OCI-M1 (cell line): ENCODE measurements around the gene BZW2.

Experiments used
- DNase-seq: peaks from one replicate; lab custom pipeline; 2025; lab: John Stamatoyannopoulos, UW

The BZW2 gene

GRCh38 chr7:16645593-16646471 lies at the start of gene BZW2, which contains the start of gene ANKMY2:
Gene BZW2 (plus strand): TSS chr7:16646181. CDS start chr7:16665444, 19,263 bp downstream.
Gene ANKMY2 (minus strand): TSS chr7:16645754. CDS start chr7:16645573, 181 bp downstream.
- DNase-seq = peak; percentile 94

DNA sequence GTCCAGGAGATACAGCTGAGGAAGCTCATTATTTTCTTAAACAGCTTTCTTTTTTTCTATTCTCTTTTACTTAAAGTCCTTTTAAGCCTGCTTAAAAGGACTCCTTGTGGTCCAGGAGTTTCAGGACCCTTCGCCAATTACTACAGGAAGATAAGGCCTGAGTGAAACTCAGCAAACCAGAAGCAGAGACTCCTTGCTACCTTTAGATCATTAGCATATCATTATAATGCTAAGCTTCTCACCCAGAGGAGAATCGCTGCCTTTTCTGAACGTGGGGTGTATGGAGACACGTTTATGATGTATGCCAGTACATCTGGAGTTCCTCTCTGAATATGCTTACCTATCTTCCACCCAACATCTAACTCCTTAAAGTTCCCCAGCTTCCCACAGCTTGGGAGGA lies 48.0 kb upstream of the BZW2 start:
- no peak for DNase-seq

GRCh38 chr7:16599860-16600259 lies 46.1 kb upstream of the BZW2 start:
- DNase-seq = no peak

DNA sequence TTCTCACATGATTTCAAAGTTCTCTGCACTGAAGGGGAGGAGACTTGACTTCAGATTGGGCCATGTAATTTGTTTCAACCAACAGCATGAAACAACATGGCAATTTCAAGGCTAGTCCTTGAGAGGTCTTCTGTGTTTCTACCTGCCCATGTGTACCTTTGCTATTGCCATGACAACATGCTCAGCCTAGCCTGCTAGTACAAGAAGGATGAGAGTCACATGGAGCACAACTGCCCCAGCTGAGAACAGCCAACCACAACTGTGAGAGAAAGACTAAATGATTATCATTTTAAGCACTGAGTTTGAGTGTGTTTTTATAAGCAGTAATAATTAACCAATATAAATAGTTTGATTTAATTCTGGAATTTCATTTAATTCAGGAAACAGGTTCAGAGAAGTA lies 42.3 kb upstream of the BZW2 start:
- no peak for DNase-seq

DNA sequence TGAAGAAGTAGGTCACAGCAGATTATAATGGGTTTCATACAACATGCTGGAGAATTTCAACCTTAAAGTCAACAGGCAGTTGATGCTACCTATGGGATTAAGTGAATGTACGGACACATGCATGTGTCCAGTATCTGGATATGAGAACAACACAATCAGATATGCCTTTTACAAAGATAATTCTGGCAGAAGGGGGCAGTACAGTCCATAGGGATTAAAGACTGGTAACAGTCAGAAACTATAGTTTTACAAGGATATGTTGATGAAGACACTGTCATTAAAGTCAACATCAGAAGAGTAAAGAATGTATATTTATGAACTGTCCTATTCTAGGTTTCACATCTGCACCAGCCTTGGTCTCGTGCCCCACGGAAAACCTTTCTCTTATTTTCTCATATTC lies 41.9 kb upstream of the BZW2 start:
- DNase-seq = peak; percentile 6

DNA sequence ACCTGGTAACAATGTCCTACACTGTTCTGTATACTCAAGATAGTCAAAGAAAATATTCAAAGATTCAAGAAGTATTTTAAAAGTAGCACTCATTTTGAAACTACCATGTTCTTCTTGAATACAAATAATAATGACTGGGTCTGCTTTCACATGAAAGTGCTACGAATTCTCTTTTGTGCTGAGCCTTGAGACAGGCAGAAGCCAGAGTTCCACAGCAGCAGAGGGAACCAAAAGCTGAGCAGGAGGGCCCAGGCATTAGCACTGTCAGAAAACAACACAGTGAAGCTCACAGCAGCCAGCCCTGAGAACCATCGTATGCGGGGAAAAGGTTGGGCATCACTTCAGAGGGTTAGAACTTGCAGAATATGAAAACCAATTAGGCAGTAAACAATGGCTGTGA lies 39.3 kb upstream of the BZW2 start:
- DNase-seq = no peak

DNA sequence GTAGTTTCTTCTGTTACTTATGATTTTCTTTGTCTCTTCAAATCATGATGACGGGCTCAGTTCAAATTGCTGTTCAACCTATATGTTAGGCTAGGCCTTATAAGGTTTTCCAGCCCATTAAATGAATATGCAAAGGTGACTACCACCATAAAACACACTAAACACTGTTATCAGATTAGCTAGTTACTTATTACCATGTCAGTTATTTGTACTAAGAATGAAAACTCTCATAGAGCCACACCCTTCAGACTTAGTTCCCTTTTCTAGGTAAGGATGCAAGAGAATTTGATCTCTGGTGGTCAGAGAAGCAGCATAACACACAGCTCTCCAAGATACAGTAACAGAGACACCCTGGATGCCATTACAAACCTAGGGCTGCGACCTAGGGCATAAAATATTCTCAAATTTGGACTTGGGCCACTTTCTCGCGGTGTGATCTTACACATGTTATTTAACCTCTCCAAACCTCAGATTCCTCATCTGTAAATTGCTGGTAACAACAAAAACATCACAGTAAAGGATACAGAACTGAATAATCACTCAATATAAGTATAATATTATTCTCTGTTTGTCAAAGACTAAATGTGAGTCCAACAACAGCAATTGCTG lies 36.0 kb upstream of the BZW2 start:
- peak; percentile 56 for DNase-seq

- DNase-seq = no peak
Observed at GRCh38 chr7:16611711-16612110, 34.3 kb upstream of the BZW2 start.

DNA sequence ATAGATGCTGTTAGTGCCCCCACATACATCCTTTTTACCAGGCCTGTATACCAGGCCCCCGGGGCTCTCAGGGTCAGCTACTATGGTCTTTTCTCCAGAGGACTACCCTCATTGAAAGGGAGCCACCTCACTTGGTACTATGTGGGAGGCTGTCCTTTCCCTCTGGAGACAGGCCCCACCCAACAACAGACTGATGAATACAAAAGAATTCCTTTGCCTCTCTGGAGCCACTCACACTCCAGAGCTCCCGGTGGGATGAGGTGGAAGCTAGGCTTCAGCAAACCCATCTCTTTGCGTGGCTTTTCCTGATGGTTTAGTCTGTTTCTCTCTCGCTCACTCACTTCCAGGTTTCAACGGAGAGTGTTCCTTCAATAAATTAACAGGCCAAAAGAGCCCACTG lies 30.8 kb upstream of the BZW2 start:
- DNase-seq = no peak

DNA sequence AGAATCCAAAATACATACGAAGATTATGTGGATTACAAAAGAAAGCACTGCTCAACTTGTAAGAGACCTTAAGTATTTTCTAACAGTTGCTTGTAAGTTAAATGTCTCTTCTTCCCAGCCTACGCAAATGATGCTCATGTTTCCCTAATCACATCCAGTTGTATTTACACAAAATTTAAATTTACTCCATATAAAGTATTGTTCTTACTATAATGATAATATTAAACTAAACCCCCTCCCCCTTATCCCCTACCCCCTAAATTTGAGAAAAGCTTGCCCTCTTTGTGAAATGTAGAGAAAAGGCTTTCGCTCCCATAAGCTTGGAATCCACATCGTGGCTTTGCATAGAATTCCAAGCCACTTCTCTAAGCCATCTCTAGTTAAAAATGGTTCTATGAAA lies 29.9 kb upstream of the BZW2 start:
- no peak for DNase-seq

DNA sequence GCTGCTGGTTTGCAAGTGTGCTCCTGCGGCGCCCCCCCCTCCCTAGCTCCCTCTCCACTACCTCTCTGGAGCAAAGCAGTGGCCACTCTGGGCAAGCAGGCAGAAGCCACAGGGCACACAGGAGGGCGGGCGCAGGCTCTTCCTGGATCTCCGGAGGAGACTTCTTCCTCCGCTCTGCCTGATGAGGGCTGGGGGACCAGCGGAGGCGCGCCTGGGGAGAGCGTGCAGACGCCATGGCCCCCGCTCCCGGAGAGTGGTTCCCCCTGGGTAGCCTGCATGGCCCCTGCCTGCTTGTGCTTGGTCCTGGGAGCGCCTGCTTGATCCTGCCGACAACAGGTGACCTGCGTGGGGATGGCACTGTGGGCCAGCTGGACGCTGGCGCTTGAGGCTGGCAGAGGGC lies 29.4 kb upstream of the BZW2 start:
- no peak for DNase-seq

- no peak for DNase-seq
Observed at GRCh38 chr7:16619979-16620408, 26.0 kb upstream of the BZW2 start.

DNA sequence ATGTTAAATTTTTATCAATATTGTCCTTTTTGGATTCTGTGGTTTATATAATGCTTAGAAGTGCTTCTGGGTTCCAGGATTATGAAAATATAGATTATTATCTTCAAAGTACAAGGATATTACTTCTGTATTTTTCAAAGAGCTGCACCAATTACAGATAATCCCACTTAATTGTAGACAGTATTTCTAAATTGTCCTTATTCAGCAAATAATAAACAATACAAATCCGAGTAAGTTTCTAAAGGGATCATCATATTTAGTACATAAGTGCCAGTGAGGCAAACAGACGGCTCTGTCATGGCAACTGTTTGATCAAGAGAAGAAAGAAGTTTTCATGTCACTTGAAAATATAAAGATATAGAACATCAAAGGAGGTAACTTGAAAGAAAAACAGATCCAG lies 19.6 kb upstream of the BZW2 start:
- no peak for DNase-seq

GRCh38 chr7:16627236-16627635 lies 18.7 kb upstream of the BZW2 start:
- DNase-seq = no peak

GRCh38 chr7:16630654-16631053 lies 15.3 kb upstream of the BZW2 start:
- DNase-seq = no peak

- DNase-seq = no peak
Observed at GRCh38 chr7:16634271-16634738, 11.7 kb upstream of the BZW2 start.

GRCh38 chr7:16636555-16637101 lies 9.4 kb upstream of the BZW2 start:
- DNase-seq = no peak

- peak; percentile 33 for DNase-seq
Observed at GRCh38 chr7:16637379-16637778, 8.6 kb upstream of the BZW2 start.

GRCh38 chr7:16638282-16639280 lies 7.4 kb upstream of the BZW2 start:
- no peak for DNase-seq

DNA sequence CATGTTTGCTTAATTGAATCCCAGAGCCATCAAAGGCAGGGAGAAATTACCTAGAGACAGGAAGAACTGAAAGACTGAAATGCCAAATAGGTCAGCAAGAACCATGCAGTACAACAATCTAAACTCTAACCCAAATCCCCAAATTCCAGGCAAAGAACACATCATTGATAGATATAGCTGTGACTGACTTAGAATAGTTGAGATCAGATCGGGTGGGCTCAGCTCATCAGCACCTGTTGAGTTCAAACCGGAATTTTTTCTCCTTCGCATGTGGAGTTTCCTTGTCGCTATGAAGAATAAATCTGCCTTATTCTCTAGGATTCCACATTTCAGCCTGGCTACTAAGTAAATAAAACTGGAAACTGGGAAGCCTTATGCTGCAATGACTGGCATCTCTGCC lies 1.8 kb upstream of the BZW2 start:
- no peak for DNase-seq
